Stimulated activated CD4-positive, alpha-beta T cell treated with anti-CD3 and anti-CD28 coated beads, Interleukin-15, amount 100 ng/mL, for 24 hours (primary cell): Measurements from ENCODE around the gene SPA17.

Experiments used
- DNase-seq: peaks from one replicate; pipeline ENCODE4 v3.0.0-alpha.2; 2020

The SPA17 gene

DNA sequence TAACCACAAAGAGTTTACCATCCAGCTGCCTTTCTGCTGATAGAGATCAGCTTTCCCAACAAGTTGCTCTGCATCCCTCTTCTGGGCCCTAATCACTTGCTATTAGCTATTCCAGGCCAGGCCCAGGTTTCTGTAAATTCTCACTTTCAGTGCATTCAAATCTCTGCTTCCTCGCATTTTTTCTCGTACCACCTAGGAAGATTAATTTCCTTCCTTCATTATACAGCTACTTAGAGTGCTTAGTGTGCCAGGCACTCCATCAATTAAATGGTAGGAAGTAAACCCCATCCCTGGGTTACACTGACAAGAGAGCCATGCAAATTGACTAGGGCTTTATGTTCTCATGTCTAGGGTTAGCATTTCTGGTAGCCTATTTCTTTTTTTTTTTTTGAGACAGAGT, 9.8 kb upstream of the SPA17 start:
- no peak for DNase-seq

DNA sequence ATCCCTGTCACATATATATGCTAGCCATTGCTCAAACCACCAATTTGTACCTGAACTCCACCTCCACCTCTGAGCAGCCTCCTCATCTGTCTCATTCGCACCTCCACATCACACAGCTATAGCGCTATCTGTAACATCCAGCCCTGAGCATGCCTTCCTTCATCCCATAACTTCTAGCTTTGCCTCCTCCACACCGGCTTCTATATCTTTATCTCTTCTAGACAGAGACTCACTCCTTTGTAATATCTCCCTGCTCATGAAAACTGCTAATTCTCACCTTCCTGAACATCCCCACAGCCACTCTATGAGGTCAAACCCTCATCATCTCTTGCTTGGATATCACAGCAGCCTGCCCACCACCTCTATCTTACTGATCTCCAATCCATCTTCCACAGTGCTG, 6.1 kb upstream of the SPA17 start:
- no peak for DNase-seq

DNA sequence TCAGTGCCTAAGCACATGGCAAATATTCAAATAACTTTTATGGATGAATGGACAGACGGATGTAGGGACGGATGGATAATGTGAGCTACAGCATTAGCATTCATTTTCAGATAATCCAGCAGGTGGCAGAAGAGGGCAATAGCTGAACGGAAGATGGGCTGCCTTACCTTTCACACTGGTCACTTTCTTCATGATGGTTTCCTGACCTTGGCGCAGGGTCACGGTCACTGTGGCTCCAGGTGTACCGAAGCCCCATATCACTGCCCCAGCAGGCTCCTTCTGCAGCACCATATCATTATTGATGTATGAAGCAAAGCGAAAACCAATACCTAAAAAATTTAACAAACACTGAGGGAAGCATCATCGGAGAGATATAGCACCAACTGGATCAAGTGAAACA, 4.5 kb upstream of the SPA17 start:
- DNase-seq: peak; percentile 35

DNA sequence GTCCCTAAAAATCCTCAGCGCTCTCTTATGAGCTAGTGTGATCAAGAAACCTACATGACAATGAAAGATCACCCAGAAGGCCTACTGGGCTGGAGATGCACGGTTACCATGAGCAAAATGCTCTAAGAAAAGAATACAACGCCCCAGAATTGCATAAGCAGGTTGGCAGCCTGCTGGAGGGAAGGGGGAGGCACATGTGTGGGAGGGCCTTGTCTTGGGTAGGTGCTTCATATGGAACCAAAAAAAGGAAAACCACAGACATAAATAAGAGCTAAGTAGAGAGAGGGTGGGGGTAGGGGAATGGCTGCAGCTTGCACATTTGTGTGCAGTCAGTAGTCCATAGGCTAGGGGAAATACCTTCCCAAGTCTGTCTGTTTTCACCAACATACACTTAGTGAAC, 3.0 kb upstream of the SPA17 start:
- DNase-seq: peak; percentile 36

DNA sequence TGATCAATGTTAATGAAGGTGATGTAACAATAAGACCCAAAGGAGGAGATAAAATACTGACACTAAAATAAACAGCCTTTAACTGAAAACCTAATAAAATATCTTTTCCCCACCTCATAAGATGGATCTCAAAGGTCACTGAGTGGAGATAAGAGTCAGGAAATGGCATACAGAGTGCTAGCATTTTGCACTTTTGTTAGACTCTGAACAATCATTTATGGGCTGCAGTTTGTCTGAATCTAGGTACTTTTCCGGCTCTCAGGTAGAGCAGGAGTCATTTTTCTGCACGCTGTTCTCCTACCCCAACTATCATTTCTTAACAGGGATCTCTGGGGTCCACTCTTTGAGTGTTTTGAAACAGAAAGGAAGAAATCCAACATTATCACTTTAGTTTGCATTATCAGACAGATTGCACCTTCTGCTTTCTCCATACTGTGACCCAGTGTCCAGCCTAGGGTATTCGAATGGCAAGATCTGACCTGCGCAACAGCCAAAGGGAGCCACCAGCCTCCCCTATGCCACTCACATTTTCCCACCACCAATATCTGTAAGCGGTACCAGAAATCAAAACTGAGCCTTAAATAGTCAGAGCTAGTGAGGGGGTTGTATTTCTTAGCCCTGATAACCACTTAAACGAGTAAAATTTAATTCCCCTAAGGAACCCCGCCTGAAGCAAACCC, 1.0 kb upstream of the SPA17 start:
- DNase-seq: peak; percentile 4

DNA sequence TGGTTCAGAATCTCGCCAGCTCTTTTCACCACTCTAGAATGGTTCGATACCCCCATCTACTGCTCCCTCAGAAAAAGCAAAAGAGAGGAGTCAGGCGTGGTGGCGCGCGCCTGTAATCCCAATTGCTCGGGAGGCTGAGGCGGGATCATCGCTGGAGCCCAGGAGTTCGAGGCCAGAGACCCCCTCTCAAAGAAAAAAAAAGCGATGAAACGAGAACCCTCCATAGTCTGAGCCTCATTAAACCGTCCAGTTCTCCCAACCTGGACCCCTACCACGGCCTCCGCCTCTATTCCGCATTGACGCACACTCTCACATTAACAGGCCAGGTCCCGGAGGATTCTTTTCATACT, 439 bp downstream of the SPA17 start:
- DNase-seq: no peak

DNA sequence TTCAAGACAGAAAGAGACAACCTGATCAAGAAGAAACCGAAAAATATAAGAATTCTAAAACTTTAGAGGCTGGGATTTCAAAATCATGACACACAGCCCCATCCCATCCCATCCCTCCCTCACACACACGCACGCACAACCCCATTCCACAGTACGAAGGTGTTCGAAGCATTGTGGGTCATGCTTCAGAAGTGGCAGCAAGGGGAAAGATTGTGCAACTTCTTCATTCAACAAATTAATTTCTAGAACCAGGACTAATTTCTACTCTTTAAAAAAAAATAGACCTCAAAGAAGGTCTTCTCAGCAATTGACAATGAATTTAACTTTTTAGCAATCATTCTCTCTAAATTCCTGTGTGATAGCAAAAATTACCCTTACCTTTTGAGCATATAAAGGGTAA, 867 bp downstream of the SPA17 start:
- DNase-seq: no peak

DNA sequence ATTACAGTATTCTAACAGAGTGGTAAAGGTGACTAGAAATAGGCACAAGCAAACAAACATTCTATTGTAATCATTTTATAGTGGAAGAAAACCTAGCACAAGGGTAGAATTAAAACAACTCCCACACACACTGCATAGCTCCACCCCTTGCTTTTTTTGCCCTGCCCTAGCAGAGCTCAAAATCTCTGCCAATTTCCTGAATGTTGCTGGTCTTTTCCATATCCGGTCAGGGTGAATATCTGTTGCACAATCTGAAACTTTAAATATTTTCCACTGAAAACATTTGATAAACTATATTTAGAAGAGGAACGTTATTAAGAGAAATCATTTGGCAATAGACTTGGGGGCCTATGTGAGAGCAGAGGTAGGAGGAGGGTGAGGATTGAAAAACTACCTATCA, 2.7 kb downstream of the SPA17 start:
- no peak for DNase-seq

DNA sequence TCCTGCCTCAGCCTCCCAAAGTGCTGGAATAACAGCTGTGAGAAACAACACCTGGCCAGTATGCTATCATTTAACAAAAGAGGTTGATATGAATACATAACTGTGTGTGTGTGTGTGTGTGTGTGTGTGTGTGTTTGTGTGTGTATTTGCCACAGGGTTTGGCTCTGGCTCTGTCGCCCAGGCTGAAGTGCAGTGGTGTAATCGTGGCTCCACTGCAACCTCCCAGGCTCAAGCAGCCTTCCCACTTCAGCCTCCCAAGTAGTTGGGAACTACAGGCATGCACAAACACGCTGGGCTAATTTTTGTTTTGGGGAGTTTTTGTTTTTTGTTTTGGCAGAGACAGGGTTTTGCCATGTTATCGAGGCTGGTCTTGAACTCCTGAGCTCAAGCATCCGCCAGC, 4.7 kb downstream of the SPA17 start:
- DNase-seq: no peak

DNA sequence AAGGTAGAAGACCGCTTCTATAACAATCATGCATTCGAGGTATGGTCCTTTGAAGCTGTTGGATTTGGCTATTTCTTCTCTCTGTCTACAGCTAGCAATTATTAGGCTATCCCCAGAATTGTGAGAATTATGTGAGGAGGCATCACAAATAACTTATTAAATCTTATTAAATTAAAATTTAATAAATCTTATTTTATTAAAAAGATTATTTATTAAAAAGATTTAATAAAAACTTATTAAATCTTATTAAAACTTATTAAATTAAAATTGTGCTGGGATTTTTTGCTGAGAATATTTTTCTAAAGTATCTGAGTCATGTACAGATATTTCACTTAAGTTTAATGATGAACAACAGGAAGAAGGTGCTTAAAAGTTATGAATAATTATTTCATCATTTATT, 7.7 kb downstream of the SPA17 start:
- no peak for DNase-seq

DNA sequence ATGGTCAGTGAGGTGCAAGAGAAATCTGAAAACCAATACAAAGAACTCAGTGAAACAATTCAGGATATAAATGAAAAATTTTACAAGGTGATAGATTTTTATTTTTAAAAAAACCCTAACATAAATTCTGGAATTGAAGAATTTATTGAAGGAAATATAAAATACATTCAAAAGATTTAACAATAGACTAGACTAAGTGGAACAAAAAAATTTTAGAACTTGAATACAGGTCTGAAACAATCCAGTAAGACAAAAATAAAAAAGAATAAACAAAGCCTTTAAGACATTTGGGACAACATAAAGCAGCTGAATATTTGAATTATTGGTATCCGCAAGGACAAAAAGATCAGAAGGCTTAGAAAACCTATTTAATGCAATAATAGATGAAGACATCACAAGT, 8.7 kb downstream of the SPA17 start:
- no peak for DNase-seq

DNA sequence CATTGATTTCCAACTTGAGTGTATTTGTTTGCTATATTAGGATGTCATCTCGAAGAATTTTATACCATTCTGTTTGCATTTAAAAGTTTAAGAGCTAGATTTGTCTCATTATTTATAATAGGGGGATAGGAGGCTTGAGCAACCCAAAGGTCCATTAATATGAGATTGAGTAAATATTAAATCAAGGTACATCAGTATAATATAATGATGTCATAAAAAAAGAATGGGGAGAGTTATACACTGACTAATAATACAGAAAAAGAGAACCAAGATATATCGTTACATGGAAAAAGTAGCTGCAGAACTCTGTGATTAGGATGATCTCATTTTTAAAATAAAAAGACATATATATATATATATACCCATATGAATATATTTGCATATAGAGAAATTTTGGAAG, 19.4 kb downstream of the SPA17 start:
- no peak for DNase-seq

DNA sequence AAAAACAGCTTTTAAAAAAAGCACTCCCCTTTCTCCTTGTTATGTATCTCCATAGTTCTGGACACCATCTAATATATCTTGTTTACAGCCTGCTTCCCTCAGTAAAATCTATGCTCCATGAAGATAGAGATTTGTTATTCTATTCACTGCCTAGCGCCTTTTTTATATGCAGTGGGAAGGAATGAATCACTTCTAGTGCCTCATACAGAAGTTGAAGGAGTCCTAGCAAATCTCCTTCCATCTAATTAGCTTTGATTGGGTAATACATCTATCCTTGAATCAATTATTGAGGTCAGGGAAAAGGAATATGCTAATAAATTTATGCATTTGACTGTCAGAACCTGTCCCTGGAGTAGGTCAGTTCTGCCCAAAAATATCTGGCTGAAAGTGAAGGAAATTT, 25.8 kb downstream of the SPA17 start:
- no peak for DNase-seq

DNA sequence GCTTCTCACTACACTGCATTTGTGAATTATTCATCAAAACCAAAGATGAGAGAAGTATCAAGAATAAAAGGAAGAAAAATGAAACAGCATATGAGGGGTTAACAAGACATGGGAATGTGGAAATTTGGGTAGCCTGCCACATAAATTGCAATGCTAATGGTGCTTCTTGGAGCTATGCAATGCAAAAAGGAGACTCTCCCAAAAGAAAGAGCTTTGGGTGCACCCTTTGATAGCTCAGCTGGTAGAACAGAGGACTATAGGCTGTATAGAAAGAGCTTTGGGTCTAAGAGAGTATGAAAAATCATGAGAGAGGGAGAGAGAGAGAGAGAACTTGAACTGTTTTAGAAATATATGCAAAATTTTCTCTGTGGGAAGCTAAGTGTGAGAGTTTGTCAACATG, 26.3 kb downstream of the SPA17 start:
- no peak for DNase-seq

DNA sequence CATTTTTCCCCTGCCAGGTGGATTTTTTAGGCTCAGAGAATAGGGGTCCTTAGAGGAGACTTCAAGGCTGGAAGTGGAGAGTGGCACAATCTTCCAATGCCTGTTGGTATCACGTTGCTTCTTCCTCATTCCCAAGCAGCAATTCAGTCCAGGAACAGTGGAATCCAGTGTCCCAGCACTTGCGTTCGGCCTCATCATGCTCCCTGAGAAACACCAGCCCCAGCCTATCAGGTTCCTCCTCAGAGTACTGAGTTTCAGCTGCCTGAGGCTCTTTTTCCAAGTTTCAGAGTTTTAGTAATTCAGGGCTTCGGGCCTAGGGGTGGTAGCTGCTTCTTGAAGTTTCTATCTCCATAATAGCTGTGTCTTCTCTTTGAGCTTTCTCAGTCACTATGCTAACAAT, 34.1 kb downstream of the SPA17 start:
- DNase-seq: no peak

DNA sequence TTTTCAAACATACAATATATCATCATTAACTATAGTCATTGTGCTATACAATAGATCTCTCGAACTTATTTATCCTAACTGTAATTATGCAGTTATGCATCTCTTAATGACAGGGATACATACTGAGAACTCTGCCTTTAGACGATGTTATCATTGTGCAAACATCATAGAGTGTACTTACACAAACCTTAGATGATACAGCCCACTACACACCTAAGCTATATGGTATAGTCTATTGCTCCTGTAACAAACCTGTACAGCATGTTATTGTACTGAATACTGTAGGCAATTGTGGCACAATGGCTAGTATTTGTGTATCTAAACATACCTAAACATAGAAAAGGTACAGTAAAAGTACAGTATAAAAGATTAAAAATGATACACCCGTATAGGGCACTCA, 38.7 kb downstream of the SPA17 start:
- no peak for DNase-seq

DNA sequence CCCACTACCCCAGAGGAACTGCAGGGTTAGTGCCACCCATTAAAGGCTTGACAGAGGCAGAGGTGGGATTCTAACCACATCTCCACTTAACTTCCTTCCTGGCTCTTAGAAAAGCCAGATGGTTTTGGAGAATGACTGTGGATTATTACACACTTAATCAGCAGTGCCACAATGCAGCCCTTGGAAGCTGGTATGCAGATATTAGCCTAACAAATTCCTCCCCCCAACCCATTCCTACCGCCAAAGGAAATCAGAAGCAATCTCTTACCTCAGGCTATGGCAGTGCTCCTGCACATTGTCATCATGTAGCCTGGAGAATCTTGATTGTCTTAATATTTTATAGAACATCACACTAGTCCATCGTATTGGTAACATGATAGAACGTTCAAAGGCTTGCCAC, 42.9 kb downstream of the SPA17 start:
- DNase-seq: no peak

DNA sequence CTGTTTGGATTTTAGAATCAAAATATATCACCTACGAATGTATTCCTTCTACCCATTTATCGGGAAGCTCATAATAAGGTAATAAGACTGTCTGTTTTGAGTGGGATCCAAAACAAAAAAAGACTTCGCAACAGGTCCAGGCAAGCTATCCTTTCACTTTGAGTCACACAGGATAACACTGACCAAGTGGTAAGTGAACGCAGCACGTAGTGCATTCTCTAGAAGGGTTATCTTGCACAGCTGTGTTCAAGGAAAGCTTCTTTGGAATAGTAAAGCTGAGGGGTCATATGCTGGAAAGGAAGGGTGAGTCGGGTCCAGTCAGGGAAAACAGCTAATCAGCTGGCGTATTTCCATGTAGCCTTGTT, 43.7 kb downstream of the SPA17 start:
- DNase-seq: no peak

DNA sequence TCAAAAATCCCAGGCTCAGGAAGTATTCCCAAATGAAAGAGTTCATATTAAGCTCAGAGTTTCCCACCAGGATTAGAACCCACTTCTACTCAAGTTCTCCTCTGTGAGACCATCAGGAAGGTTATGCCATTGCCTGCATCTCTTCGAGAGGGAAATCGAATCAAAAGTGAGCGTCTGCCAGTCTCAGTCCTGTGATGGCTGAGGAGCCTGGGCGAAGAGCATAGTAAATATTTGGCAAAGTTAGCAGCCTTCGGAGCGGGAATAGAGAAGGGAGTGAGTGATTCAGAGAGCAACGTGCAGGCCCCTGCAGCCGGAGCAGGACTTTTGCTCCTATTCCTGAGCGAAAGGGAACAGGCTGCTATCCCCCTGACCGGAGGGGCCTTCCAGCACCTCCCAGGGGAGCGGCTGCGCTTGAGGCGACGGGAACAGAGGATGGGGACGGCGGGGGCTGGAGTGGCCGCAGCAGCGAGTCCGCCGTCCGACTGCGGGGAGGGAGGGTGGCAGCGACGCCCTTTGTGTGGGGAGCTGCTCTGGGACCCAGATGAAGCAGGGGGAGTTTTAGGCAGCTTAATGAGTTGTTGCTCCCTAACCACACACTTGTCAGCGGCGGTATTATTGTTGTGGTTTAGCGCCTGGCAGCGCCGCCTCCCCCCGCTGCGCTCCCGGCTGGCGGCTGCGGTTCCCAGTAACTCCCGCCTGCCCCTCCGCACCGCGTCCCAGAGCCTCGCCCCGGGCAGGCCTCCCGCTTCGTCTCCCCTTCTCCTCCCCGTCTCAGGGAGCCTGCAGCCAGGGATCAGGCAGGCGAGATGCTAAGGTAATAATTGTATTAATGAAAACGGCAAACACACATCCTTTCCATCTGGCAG, 44.3 kb downstream of the SPA17 start:
- DNase-seq: peak; percentile 26

DNA sequence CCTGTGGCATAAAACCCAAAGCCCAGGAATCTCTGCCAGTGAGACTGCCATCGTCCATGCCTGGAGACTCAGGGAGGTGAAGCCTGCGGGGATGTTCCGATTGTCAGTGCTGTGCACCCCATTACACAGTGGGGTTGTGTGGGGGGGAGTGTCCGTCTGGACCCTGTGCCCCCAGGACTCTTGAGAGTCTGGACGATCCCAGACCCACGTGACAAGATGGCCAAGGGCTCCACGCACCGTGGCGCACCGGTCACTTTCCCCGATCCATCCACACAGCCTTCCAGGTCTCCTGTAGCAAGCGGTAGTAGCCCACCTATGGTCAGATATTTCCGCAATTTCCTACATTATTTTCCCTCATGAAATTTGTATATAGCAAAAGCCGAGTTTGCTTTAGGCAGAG, 45.1 kb downstream of the SPA17 start:
- no peak for DNase-seq

DNA sequence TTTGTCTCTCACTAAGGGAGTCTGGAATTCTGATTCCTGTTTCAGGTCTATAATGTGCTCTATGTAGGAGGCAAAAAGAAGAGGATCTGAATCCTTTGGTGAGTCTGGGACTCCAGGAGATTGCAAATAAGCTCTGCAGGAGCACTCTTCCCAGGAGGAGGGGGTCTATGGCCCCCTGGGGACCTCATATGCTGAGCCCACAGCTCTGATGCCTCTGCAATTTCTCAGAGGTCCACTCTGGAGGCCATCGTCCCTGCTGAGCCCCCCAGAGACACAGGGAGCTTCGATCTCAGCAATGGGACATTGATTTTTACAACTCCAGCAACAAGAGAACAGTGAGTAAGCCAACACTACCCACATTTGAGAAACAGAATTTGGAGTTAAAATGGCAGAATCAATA, 45.8 kb downstream of the SPA17 start:
- no peak for DNase-seq

DNA sequence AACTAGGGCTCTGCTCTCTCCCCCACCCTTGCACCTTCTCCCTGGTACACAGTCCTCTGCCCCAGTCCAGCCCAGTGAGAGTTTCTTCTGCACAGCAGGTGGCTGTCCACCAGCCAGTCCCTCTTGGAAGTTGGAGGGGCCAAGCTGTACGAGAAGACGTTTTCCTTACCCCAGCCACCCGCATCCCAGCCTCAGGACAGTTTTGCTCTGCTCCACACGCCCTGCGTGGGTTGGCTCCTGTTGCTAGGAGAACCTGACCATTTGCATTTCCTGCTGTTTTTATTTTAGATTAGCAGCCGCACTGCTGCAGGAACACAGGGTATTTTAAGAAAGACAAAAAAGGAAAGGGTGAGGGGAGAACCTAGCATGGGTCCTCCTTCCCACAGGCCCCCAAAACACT, 48.5 kb downstream of the SPA17 start:
- no peak for DNase-seq

DNA sequence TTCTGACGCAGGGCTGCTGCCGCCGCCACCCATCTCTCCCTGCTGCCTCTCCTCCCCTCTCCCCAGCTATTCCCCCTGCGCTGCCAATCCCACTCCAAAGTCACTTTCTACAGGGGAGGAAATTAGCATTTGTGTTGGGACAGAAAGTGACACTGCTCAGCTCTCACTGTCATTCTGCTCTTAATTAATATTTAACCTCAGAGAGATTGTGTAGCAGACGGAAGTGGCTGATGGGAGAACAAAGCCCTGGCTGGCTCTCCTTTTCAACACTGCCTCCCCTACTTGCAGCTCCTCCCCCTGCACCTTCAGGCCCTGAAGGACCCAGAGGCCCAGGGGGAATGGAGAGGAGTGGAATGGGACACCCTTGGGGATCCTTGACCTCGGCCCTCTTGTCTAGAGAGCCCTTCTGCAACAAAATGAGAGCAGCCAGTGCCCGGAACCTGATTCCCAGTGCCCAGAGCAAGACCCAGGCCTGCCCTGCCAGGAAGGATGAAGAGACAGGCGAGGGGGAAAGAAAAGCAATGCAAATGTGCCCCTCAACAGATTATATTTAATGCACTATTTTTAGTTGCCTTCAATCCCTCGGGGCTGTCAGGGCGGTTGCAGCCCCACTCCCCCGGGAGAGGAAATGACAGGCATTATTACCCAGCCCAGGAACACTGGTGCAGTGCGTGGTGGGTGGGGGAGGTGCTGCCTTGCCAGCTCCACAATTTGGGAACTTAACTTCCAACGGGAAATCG, 51.4 kb downstream of the SPA17 start:
- DNase-seq: no peak

DNA sequence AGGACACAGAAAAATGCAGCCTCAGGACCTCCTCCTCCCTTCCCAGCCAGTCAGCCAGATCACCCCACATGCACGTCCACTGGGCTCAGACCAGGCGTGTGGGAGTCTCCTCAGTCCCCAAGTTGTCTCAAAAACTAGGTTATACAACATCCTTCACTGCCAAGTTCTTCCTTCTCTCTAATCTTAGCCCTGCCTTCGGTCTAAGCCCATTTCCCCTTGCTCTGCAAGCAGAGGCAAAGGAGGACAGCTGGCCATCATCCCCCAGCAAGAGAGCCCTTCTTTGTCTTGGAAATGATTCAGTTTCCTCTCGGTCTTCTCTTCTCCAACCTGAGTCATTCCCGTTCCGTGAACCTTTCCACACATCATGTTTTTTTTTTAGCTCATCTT, 52.0 kb downstream of the SPA17 start:
- no peak for DNase-seq
